Peyer's patch (tissue), 4 donors: ENCODE results near the gene SLC25A26. TPM values are rescaled to one million over a fixed set of nuclear protein-coding genes. Genes with fewer than 3 reads are reported as not detected.

Experiments used
- DNase-seq, 3 donors: peaks; one replicate each; pipeline ENCODE4 v3.0.0-alpha.2; 2017 to 2019
- H3K27ac ChIP-seq, 4 donors: fragments of 200-600 bp; sonication (generic); one replicate each; pipeline ENCODE4 v1.5.1; 2016 to 2019
- H3K27me3 ChIP-seq, 2 donors: fragments of 200-600 bp; sonication (generic); one replicate each; pipeline ENCODE4 v1.5.1; 2019
- H3K36me3 ChIP-seq, 3 donors: fragments of 200-600 bp; sonication (generic); one replicate each; pipeline ENCODE4 v1.5.1; 2016 to 2019
- H3K4me1 ChIP-seq, 4 donors: fragments of 200-600 bp; sonication (generic); one replicate each; pipeline ENCODE4 v1.5.1; 2016 to 2019
- H3K4me3 ChIP-seq, 4 donors: fragments of 200-600 bp; sonication (generic); 1 replicate in 3 of 4; 2 replicates in 1 of 4; pipeline ENCODE4 v1.5.1; 2016 to 2019; ENCODE audit warnings: mild to moderate bottlenecking in 1 of 4
- H3K9me3 ChIP-seq, 4 donors: fragments of 200-600 bp; sonication (generic); one replicate each; pipeline ENCODE4 v1.5.1; 2016 to 2019; ENCODE audit warnings: mild to moderate bottlenecking in 1 of 4
- POLR2A ChIP-seq, 2 donors: fragments of 450-650 bp; IDR thresholded peaks; one replicate each; pipeline ENCODE4 v1.5.1; 2017; ENCODE audit warnings: antibody characterized with exemption in 2 of 2, mild to moderate bottlenecking in 2 of 2, moderate library complexity in 2 of 2
- total RNA-seq, 4 donors: library from RNA; depleted of rRNA; stranded (reverse); fragments of >200 nt; gene quantifications; one replicate each; pipeline ENCODE4 v1.1.0, GENCODE V29; 2016
- TF ChIP-seq, protein P1 (sequence below), 6 experiments: fragments of 450-650 bp in 4 of 6; fragments of 200-600 bp in 2 of 6; sonication (generic) in 1 of 6; IDR thresholded peaks; one replicate each; pipeline ENCODE4 v1.5.1; 2017 to 2019; ENCODE audit warnings: antibody characterized with exemption in 6 of 6, mild to moderate bottlenecking in 3 of 6, moderate library complexity in 1 of 6

SLC25A26 gene
- total RNA-seq, 4 donors from 2014 or later, result 11.9 to 28.9 (median 17.7) TPM

DNA sequence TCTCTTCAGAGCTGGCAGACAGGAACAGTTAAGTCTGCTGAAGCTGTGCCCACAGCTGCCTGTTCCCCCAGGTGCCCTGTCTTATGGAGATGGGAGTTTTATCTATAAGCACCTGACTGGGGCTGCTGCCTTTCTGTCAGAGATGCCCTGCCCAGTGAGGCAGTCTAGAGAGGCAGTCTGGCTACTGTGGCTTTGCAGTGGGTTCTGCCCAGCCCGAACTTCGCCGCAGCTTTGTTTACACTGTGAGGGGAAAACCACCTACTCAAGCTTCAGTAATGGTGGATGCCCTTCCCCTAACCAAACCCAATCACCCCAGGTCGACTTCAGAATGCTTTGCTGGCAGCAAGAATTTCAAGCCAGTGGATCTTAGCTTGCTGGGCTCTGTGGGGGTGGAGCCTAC, 91.2 kb downstream of the SLC25A26 start:
- H3K9me3 ChIP-seq, result no peaks in the 10 kb centered on the region
- H3K4me1 ChIP-seq, result no peaks in the 10 kb centered on the region
- DNase-seq, result peak in 1 of 3 donors; percentile 51
- no peaks in the 10 kb centered on the region for H3K27me3 ChIP-seq
- no peak for TF ChIP-seq POLR2A (IDR thresholded peaks at IDR 0.05)
- TF ChIP-seq, protein P1, sequence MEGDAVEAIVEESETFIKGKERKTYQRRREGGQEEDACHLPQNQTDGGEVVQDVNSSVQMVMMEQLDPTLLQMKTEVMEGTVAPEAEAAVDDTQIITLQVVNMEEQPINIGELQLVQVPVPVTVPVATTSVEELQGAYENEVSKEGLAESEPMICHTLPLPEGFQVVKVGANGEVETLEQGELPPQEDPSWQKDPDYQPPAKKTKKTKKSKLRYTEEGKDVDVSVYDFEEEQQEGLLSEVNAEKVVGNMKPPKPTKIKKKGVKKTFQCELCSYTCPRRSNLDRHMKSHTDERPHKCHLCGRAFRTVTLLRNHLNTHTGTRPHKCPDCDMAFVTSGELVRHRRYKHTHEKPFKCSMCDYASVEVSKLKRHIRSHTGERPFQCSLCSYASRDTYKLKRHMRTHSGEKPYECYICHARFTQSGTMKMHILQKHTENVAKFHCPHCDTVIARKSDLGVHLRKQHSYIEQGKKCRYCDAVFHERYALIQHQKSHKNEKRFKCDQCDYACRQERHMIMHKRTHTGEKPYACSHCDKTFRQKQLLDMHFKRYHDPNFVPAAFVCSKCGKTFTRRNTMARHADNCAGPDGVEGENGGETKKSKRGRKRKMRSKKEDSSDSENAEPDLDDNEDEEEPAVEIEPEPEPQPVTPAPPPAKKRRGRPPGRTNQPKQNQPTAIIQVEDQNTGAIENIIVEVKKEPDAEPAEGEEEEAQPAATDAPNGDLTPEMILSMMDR (IDR thresholded peaks at IDR 0.05), result no peak
- no peak overlapping the region for H3K4me3 ChIP-seq
- no peak overlapping the region for H3K27ac ChIP-seq
- no peaks in the 10 kb centered on the region for H3K36me3 ChIP-seq

DNA sequence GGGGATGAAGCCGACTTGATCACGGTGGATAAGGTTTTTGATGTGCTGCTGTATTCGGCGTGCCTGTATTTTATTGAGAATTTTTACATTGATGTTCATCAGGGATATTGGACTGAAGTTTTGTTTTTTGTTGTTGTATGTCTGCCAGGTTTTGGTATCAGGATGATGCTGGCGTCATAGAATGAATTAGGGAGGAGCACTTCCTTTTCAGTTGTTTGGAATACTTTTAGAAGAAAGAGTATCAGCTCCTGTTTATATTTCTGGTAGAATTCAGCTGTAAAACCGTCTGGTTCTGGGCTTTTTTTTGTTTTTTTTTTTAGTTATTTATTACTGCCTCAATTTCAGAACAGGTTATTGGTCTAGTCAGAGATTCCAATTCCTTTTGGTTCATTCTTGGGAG, 93.7 kb downstream of the SLC25A26 start:
- Histone ChIP-seq H3K27ac (no peak overlapping the region), H3K9me3 (no peaks in the 10 kb centered on the region)
- no peak for DNase-seq

DNA sequence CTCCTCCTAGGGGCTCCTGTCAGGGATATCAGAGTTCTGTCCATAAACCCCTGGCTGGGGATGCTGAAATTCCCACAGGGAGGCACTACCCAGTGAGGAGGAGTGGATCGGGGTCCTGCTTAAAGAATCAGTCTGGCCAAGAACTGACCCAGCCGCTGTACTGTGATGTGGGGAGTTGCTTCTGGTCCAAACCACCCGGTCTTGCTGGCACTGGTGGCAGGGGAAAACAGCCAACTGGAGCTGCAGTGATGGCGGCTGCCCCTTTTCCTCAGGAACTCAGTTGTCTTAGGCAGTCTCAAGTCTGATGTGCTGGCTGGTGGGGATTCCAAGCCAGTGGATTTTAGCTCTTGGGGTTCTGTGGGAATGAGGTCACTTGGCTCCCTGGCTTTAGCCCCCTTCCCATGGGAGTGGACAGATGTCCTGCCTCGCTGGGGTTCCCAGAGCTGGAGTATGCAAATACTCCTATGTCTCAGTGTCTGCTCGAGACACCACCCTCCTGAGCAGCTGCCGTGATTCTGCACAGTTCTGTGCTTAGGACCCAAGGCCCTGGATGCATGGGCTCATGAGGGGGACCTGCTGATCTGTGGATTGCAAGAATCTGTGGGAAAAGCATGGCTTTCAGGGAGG, 97.1 kb downstream of the SLC25A26 start:
- H3K4me3 ChIP-seq, result no peak overlapping the region
- no peaks in the 10 kb centered on the region for H3K27me3 ChIP-seq
- H3K4me1 ChIP-seq, result no peaks in the 10 kb centered on the region
- no peak overlapping the region for H3K27ac ChIP-seq
- H3K36me3 ChIP-seq, result no peaks in the 10 kb centered on the region
- TF ChIP-seq, protein P1 (IDR thresholded peaks at IDR 0.05), result no peak
- no peak for TF ChIP-seq POLR2A (IDR thresholded peaks at IDR 0.05)
- H3K9me3 ChIP-seq, result no peaks in the 10 kb centered on the region
- no peak for DNase-seq

More for the DNA sequence above, 93.7 kb downstream of the SLC25A26 start:
- Histone ChIP-seq H3K4me3 (no peak overlapping the region), H3K4me1 (no peaks in the 10 kb centered on the region), H3K27me3 (no peaks in the 10 kb centered on the region), H3K36me3 (no peaks in the 10 kb centered on the region)
- no peak for TF ChIP-seq POLR2A (IDR thresholded peaks at IDR 0.05)
- TF ChIP-seq, protein P1 (IDR thresholded peaks at IDR 0.05), result no peak

DNA sequence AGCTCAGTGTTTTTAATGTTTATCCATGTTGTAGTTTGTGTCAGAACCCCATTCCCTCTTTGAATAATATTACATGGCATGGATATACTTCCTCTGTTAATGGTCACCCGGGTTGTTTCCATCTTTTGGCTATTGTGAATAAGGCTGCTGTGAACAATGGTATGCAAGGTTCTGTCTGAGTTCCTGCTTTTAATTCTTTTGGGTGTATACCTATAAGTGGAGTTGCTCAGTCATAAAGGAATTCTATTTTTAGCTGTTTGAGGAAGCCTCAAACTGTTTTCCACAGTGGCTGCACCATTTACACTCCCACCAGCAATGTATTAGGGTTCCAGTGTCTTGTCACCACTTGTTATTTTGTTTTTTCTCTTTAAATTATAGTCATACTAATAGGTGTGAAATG, 99.6 kb downstream of the SLC25A26 start:
- H3K4me1 ChIP-seq, result no peaks in the 10 kb centered on the region
- H3K27me3 ChIP-seq, result no peaks in the 10 kb centered on the region
- no peaks in the 10 kb centered on the region for H3K36me3 ChIP-seq
- H3K27ac ChIP-seq, result no peak overlapping the region
- no peak for TF ChIP-seq POLR2A (IDR thresholded peaks at IDR 0.05)
- TF ChIP-seq, protein P1 (IDR thresholded peaks at IDR 0.05), result no peak
- H3K4me3 ChIP-seq, result no peak overlapping the region
- no peak for DNase-seq
- H3K9me3 ChIP-seq, result no peaks in the 10 kb centered on the region

DNA sequence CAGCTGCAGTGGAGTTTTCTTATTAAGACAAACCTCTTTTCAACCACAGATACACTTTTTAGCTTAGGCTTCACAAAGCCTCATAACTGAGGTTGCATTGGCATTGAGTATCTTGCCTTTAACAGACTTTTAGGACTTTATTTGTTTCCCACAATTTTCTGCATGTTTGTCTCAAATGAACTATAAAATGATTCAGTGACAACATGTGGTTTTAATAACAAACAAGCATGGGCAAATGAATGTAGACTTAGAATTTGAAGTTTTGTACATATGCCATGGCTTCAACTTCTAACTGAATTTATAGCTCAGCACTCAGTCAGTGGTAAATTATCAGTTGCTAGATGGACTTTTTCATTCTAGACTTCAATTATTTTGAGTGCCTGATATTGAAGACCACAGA, 101.6 kb downstream of the SLC25A26 start:
- TF ChIP-seq, protein P1 (IDR thresholded peaks at IDR 0.05), result no peak
- TF ChIP-seq POLR2A (IDR thresholded peaks at IDR 0.05), result no peak
- Histone ChIP-seq H3K4me3 (no peak overlapping the region), H3K27ac (no peak overlapping the region), H3K27me3 (no peaks in the 10 kb centered on the region), H3K4me1 (no peaks in the 10 kb centered on the region), H3K36me3 (no peaks in the 10 kb centered on the region), H3K9me3 (no peaks in the 10 kb centered on the region)
- no peak for DNase-seq

DNA sequence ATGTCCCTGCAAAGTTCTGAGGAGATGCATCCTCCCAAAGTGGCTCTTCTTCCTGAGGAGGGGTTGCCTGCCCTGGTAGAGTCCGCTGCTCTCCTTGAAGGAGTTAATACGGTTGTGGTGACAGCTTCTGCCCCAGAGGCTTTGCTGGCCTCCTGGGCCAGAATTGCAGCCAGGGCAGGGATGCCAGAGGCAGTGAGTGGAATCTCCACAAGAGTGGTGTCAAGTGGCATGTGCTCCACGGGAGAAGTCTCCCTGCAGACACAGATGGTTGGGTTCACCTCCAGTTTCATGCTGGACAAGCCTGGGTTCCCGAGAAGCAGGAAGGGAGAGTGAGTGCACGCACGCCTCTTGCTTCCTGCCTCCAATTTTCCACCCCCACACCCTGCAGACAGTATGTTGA, 105.5 kb downstream of the SLC25A26 start:
- DNase-seq, result no peak
- H3K27me3 ChIP-seq, result no peaks in the 10 kb centered on the region
- TF ChIP-seq, protein P1 (IDR thresholded peaks at IDR 0.05), result no peak
- no peak for TF ChIP-seq POLR2A (IDR thresholded peaks at IDR 0.05)
- no peaks in the 10 kb centered on the region for H3K4me1 ChIP-seq
- H3K27ac ChIP-seq, result no peak overlapping the region
- no peaks in the 10 kb centered on the region for H3K9me3 ChIP-seq
- no peak overlapping the region for H3K4me3 ChIP-seq
- H3K36me3 ChIP-seq, result no peaks in the 10 kb centered on the region
